GM21381 (cell line): ENCODE measurements around the gene LIMA1.
"Not testable (repeated sequence)": the region's sequence is repeated elsewhere in the genome, so short reads cannot be mapped to it uniquely, and the experiment has no call there.

Source experiments
- ATAC-seq: cut with Tn5 transposase; IDR thresholded peaks from one replicate; pipeline ENCODE4 v1.9.1; 2021; ENCODE audit warnings: mild to moderate bottlenecking, moderate library complexity; ENCODE audit not compliant: unreplicated experiment

LIMA1 gene

GRCh38 chr12:50188875-50189575 is 94.3 kb downstream of the LIMA1 start:
- ATAC-seq: no peak

- ATAC-seq: no peak
These were observed 95.0 kb downstream of the LIMA1 start for GRCh38 chr12:50188241-50188781.

GRCh38 chr12:50187084-50187900 is 96.0 kb downstream of the LIMA1 start:
- no peak for ATAC-seq

- no peak for ATAC-seq
These were observed 96.6 kb downstream of the LIMA1 start for GRCh38 chr12:50186681-50187080.

- ATAC-seq: no peak
These were observed 97.2 kb downstream of the LIMA1 start for GRCh38 chr12:50185970-50186663.

- ATAC-seq: no peak
These were observed 97.9 kb downstream of the LIMA1 start for GRCh38 chr12:50185301-50185895.

GRCh38 chr12:50184261-50184660 is 99.1 kb downstream of the LIMA1 start:
- ATAC-seq: no peak

GRCh38 chr12:50182461-50182860 is 100.9 kb downstream of the LIMA1 start:
- no peak for ATAC-seq

- ATAC-seq: no peak
These were observed 101.6 kb downstream of the LIMA1 start for GRCh38 chr12:50181691-50182090.

GRCh38 chr12:50175716-50176026 is 107.6 kb downstream of the LIMA1 start:
- ATAC-seq: no peak

- no peak for ATAC-seq
These were observed 108.2 kb downstream of the LIMA1 start for GRCh38 chr12:50174971-50175715.

- ATAC-seq: peak; percentile 98
These were observed 116.1 kb downstream of the LIMA1 start, which contains the start of gene CERS5 for GRCh38 chr12:50167049-50167828. Gene CERS5 (minus strand): TSS chr12:50167369. CDS start chr12:50167297, 72 bp downstream.

GRCh38 chr12:50166799-50167048 is 116.6 kb downstream of the LIMA1 start:
- peak; percentile 23 for ATAC-seq

- no peak for ATAC-seq
These were observed 118.4 kb downstream of the LIMA1 start for GRCh38 chr12:50164963-50165362.

- no peak for ATAC-seq
These were observed 121.1 kb downstream of the LIMA1 start for GRCh38 chr12:50162230-50162629.

- ATAC-seq: no peak
These were observed 122.7 kb downstream of the LIMA1 start for GRCh38 chr12:50160643-50161042.

- no peak for ATAC-seq
These were observed 126.1 kb downstream of the LIMA1 start for GRCh38 chr12:50157259-50157658.

- no peak for ATAC-seq
These were observed 126.7 kb downstream of the LIMA1 start for GRCh38 chr12:50156641-50157040.

GRCh38 chr12:50154947-50155346 is 128.4 kb downstream of the LIMA1 start:
- not testable (repeated sequence) for ATAC-seq
